K562 (cell line): ENCODE measurements around the gene SPATA6. TPM values are rescaled to one million over a fixed set of nuclear protein-coding genes. Genes with fewer than 3 reads are reported as not detected.
"Not testable (repeated sequence)": the region's sequence is repeated elsewhere in the genome, so short reads cannot be mapped to it uniquely, and the experiment has no call there.

Experiments
- ATAC-seq: fragments of 200-7000 bp; cut with Tn5 transposase; 3 replicates; pipeline ENCODE4 v1.9.1; 2020; ENCODE audit warnings: moderate library complexity
- BruUV-seq: library from RNA; stranded (reverse); fragments of 400-500 nt; replicated peaks from 2 replicates; lab custom pipeline; 2021; lab: Mats Ljungman, UMichigan
- CTCF ChIA-PET: fragments of 300-600 bp; formaldehyde crosslinking; extraction: SDS; loops from one replicate; lab custom pipeline; 2021; ENCODE audit warnings: low intra/inter-chr PET ratio; lab: Yijun Ruan, JAX
- POLR2A ChIA-PET: fragments of 300-600, 350-650 bp; sonication (Branson Sonifier 250); formaldehyde crosslinking; extraction: SDS; loops from one replicate; lab custom pipeline; 2021; ENCODE audit warnings: antibody characterized with exemption, inconsistent platforms; lab: Yijun Ruan, JAX
- DNase-seq, 4 experiments: peaks; one replicate each; pipeline versions ENCODE4 v3.0.0 to v3.0.0-alpha.2; 2011 to 2018; ENCODE audit warnings: low spot score in 3 of 4, mixed read lengths in 3 of 4; ENCODE audit errors: extremely low read depth in 1 of 4
- FAIRE-seq: peaks from 2 replicates; lab custom pipeline; 2011; peaks lifted over from hg19 to GRCh38; lab: Jason Lieb, UNC
- H2AFZ ChIP-seq: 2 replicates; pipeline ENCODE4 v1.6.0; 2011; ENCODE audit warnings: low read depth, low read length, control low read depth, inconsistent platforms
- H3K27ac ChIP-seq: fragments of 200-600 bp; 3 replicates; pipeline ENCODE4 v1.8.0; 2011; ENCODE audit warnings: low read depth, mild to moderate bottlenecking, control low read depth, inconsistent platforms, low read length, moderate library complexity, mixed read lengths; ENCODE audit errors: extremely low read depth
- H3K27me3 ChIP-seq, 2 experiments: fragments of 300-600 bp in 1 of 2; 2 replicates in 1 of 2; 3 replicates in 1 of 2; pipeline versions ENCODE4 v1.6.0 to v1.8.0; 2011; ENCODE audit warnings: inconsistent platforms in 2 of 2, low read length in 2 of 2, mild to moderate bottlenecking in 1 of 2, mixed read lengths in 1 of 2, moderate library complexity in 1 of 2; ENCODE audit not compliant: control insufficient read depth in 2 of 2, insufficient read depth in 2 of 2
- H3K36me3 ChIP-seq: fragments of 300-600 bp; 3 replicates; pipeline ENCODE4 v1.8.0; 2011; ENCODE audit warnings: mild to moderate bottlenecking, low read length, inconsistent platforms; ENCODE audit not compliant: control insufficient read depth, insufficient read depth
- H3K4me1 ChIP-seq, 2 experiments: fragments of 200-600 bp in 1 of 2; replicated peaks in 1 of 2; 2 replicates in 1 of 2; 3 replicates in 1 of 2; pipeline versions ENCODE4 v1.5.1 to v1.8.0; 2011; ENCODE audit warnings: inconsistent platforms in 2 of 2, low read length in 2 of 2, mild to moderate bottlenecking in 1 of 2, mixed read lengths in 1 of 2, moderate library complexity in 1 of 2; ENCODE audit not compliant: control insufficient read depth in 2 of 2, insufficient read depth in 2 of 2
- H3K4me2 ChIP-seq: 2 replicates; pipeline ENCODE4 v1.6.1; 2011; ENCODE audit warnings: low read length, control low read depth, inconsistent platforms, mixed read lengths; ENCODE audit not compliant: insufficient read depth
- H3K4me3 ChIP-seq: fragments of 200-600 bp; sonication (generic), shearing (Covaris generic); 2 replicates; pipeline ENCODE4 v1.5.1; 2016; ENCODE audit warnings: control low read depth, inconsistent platforms
- H3K79me2 ChIP-seq: fragments of 200-600 bp; 3 replicates; pipeline ENCODE4 v1.8.0; 2011; ENCODE audit warnings: low read length, inconsistent platforms; ENCODE audit not compliant: control insufficient read depth, insufficient read depth
- H3K9ac ChIP-seq, 2 experiments: 2 replicates each; pipeline versions ENCODE4 v1.6.0 to v1.6.1; 2011; ENCODE audit warnings: low read depth in 2 of 2, low read length in 2 of 2, control low read depth in 1 of 2, inconsistent platforms in 1 of 2, mild to moderate bottlenecking in 1 of 2, mixed read lengths in 1 of 2; ENCODE audit not compliant: insufficient read depth in 1 of 2
- H3K9me1 ChIP-seq: one replicate; pipeline ENCODE4 v1.6.0; 2011; ENCODE audit warnings: inconsistent platforms, mild to moderate bottlenecking, low read length, moderate library complexity; ENCODE audit not compliant: control insufficient read depth, insufficient read depth
- H3K9me3 ChIP-seq: replicated peaks from 2 replicates; pipeline ENCODE4 v1.5.1; 2011; ENCODE audit warnings: low read depth, low read length, inconsistent platforms; ENCODE audit not compliant: control insufficient read depth, insufficient read depth
- H4K20me1 ChIP-seq: replicated peaks from 2 replicates; pipeline ENCODE4 v1.6.1; 2011; ENCODE audit warnings: low read length, inconsistent platforms, mixed read lengths; ENCODE audit not compliant: control insufficient read depth, insufficient read depth
- WGBS: fragments of 100-300 bp; shearing (Covaris generic); methylation state at CpG from one replicate; pipeline ENCODE4 v1.1.6; 2016; ENCODE audit warnings: low coverage, mixed read lengths; ENCODE audit not compliant: insufficient coverage; ENCODE audit errors: missing lambda C conversion rate; 5-methylcytosine and 5-hydroxymethylcytosine counted together
- in situ Hi-C: fragments of 300-500 bp; cut with MboI; formaldehyde crosslinking; loops from 4 replicates; pipeline ENCODE4 v1.15.0; 2018; ENCODE audit warnings: inconsistent platforms, mixed read lengths
- intact Hi-C: fragments of 100-400 bp; cut with micrococcal nuclease; formaldehyde crosslinking; loops from 2 replicates; pipeline ENCODE4 v1.14.2; 2022
- polyA plus RNA-seq, 8 experiments: library from polyadenylated mRNA; depleted of rRNA in 4 of 8; stranded (reverse) in 5 of 8; unstranded in 3 of 8; fragments of >200 nt; fragmentation: Nextera tagmentation in 2 of 8; fragmentation: Illumina TruSeq in 1 of 8; extraction: Ambion mirVana in 2 of 8; extraction: Trizol in 1 of 8; gene quantifications; 2 replicates each; pipeline versions ENCODE4 v1.2.1 to v1.2.3, GENCODE V29; 2011 to 2014; ENCODE audit warnings: inconsistent platforms in 1 of 8, missing spikeins in 1 of 8
- total RNA-seq, 7 experiments: library from RNA; depleted of rRNA in 6 of 7; stranded (reverse); fragments of >200 nt in 6 of 7; fragmentation: Illumina TruSeq in 2 of 7; extraction: Trizol in 2 of 7; gene quantifications; 2 replicates each; pipeline versions ENCODE4 v1.2.1 to v1.2.3, GENCODE V29; 2011 to 2021; ENCODE audit warnings: low replicate concordance in 1 of 7
- TF ChIP-seq, protein P1 (sequence below), 2 experiments: fragments of 450-650 bp; IDR thresholded peaks; 2 replicates each; pipeline ENCODE4 v1.6.1; 2018; ENCODE audit warnings: mild to moderate bottlenecking in 2 of 2, low read depth in 1 of 2; ENCODE audit not compliant: partially characterized antibody in 2 of 2

Gene SPATA6
- total and polyA plus RNA-seq, 9 of the 15 experiments (the other 6 are each of a cell fraction or from before 2014, with no cell fraction given) = 0.01 to 0.91 (median 0.18) TPM

- H3K36me3 ChIP-seq, H2AFZ ChIP-seq, H3K9me1 ChIP-seq, H3K27me3 ChIP-seq, FAIRE-seq, POLR2A ChIA-PET, H3K9ac ChIP-seq, CTCF ChIA-PET, H3K4me1 ChIP-seq, H3K79me2 ChIP-seq, intact Hi-C loops, H3K4me2 ChIP-seq, in situ Hi-C loops, H3K4me3 ChIP-seq, H3K9me3 ChIP-seq, BruUV-seq, H3K27ac ChIP-seq, H4K20me1 ChIP-seq, ATAC-seq, DNase-seq: not testable (repeated sequence)
- TF ChIP-seq, protein P1, sequence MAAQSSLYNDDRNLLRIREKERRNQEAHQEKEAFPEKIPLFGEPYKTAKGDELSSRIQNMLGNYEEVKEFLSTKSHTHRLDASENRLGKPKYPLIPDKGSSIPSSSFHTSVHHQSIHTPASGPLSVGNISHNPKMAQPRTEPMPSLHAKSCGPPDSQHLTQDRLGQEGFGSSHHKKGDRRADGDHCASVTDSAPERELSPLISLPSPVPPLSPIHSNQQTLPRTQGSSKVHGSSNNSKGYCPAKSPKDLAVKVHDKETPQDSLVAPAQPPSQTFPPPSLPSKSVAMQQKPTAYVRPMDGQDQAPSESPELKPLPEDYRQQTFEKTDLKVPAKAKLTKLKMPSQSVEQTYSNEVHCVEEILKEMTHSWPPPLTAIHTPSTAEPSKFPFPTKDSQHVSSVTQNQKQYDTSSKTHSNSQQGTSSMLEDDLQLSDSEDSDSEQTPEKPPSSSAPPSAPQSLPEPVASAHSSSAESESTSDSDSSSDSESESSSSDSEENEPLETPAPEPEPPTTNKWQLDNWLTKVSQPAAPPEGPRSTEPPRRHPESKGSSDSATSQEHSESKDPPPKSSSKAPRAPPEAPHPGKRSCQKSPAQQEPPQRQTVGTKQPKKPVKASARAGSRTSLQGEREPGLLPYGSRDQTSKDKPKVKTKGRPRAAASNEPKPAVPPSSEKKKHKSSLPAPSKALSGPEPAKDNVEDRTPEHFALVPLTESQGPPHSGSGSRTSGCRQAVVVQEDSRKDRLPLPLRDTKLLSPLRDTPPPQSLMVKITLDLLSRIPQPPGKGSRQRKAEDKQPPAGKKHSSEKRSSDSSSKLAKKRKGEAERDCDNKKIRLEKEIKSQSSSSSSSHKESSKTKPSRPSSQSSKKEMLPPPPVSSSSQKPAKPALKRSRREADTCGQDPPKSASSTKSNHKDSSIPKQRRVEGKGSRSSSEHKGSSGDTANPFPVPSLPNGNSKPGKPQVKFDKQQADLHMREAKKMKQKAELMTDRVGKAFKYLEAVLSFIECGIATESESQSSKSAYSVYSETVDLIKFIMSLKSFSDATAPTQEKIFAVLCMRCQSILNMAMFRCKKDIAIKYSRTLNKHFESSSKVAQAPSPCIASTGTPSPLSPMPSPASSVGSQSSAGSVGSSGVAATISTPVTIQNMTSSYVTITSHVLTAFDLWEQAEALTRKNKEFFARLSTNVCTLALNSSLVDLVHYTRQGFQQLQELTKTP (IDR thresholded peaks at IDR 0.05; ENCODE audit: low read depth in 1 of 2, partially characterized antibody in 2 of 2) = peak in 1 of 2 experiments; percentile 92
Measured at GRCh38 chr1:48282329-48282728, 189.7 kb downstream of the SPATA6 start.

DNA sequence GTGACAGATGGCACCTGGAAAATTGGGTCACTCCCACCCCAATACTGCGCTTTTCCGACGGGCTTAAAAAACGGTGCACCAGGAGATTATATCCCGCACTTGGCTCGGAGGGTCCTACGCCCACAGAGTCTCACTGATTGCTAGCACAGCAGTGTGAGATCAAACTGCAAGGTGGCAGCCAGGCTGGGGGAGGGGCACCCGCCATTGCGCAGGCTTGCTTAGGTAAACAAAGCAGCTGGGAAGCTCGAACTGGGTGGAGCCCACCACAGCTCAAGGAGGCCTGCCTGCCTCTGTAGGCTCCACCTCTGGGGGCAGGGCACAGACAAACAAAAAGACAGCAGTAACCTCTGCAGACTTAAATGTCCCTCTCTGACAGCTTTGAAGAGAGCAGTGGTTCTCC lies 194.6 kb downstream of the SPATA6 start:
- intact Hi-C loops, H3K9me3 ChIP-seq, H3K4me3 ChIP-seq, H3K27me3 ChIP-seq, H3K9ac ChIP-seq, H4K20me1 ChIP-seq, in situ Hi-C loops, FAIRE-seq, H3K4me1 ChIP-seq, POLR2A ChIA-PET, BruUV-seq, CTCF ChIA-PET, H3K27ac ChIP-seq, H2AFZ ChIP-seq, DNase-seq, H3K36me3 ChIP-seq, H3K79me2 ChIP-seq, H3K9me1 ChIP-seq, ATAC-seq, H3K4me2 ChIP-seq: not testable (repeated sequence)
- WGBS = 2% methylated on average over 6 of the region's 10 CpGs
